Stimulated activated CD8-positive, alpha-beta memory T cell treated with anti-CD3 and anti-CD28 coated beads, Interleukin-4, amount 100 ng/mL, for 24 hours (primary cell): ENCODE measurements around the gene SULT1A4.
"Not testable (repeated sequence)": the region's sequence is repeated elsewhere in the genome, so short reads cannot be mapped to it uniquely, and the experiment has no call there.

ENCODE experiments used
- DNase-seq: peaks from one replicate; pipeline ENCODE4 v3.0.0-alpha.2; 2020; ENCODE audit warnings: low read depth

Gene SULT1A4

GRCh38 chr16:29459706-29460646, at the start of gene SULT1A4:
Gene SULT1A4 (plus strand): TSS chr16:29459913. CDS start chr16:29461386, 1,473 bp downstream.
- not testable (repeated sequence) for DNase-seq

- not testable (repeated sequence) for DNase-seq
These were observed 36.1 kb upstream of the SULT1A4 start for GRCh38 chr16:29423587-29423986.

- DNase-seq, result not testable (repeated sequence)
These were observed 34.3 kb upstream of the SULT1A4 start for GRCh38 chr16:29425390-29425789.

GRCh38 chr16:29453754-29454153, 6.0 kb upstream of the SULT1A4 start:
- not testable (repeated sequence) for DNase-seq

GRCh38 chr16:29454269-29454668, 5.4 kb upstream of the SULT1A4 start, which contains the start of the genes BOLA2 and SLX1B:
Gene BOLA2 (minus strand): TSS chr16:29454351. CDS start chr16:29454253, 98 bp downstream.
Gene SLX1B (plus strand): TSS chr16:29454533.
- not testable (repeated sequence) for DNase-seq

- not testable (repeated sequence) for DNase-seq
These were observed 4.9 kb upstream of the SULT1A4 start for GRCh38 chr16:29454828-29455227.

- not testable (repeated sequence) for DNase-seq
These were observed 2.1 kb upstream of the SULT1A4 start for GRCh38 chr16:29457660-29458059.

GRCh38 chr16:29460647-29461030, 926 bp downstream of the SULT1A4 start:
- not testable (repeated sequence) for DNase-seq

- DNase-seq, result not testable (repeated sequence)
These were observed 6.5 kb downstream of the SULT1A4 start for GRCh38 chr16:29465985-29466824.

GRCh38 chr16:29466904-29467303, 7.2 kb downstream of the SULT1A4 start:
- DNase-seq, result not testable (repeated sequence)

GRCh38 chr16:29467654-29468366, 8.1 kb downstream of the SULT1A4 start:
- DNase-seq, result not testable (repeated sequence)

GRCh38 chr16:29469660-29470059, 9.9 kb downstream of the SULT1A4 start:
- DNase-seq, result not testable (repeated sequence)

GRCh38 chr16:29472065-29472464, 12.4 kb downstream of the SULT1A4 start:
- not testable (repeated sequence) for DNase-seq

GRCh38 chr16:29482276-29482675, 22.6 kb downstream of the SULT1A4 start:
- DNase-seq, result not testable (repeated sequence)

GRCh38 chr16:29506308-29506707, 46.6 kb downstream of the SULT1A4 start, which contains the start of gene NPIPB12:
Gene NPIPB12 (minus strand): TSS chr16:29506408.
- DNase-seq, result not testable (repeated sequence)
